ENCODE measurements around the gene PRM1. TPM values are rescaled to one million over a fixed set of nuclear protein-coding genes. Genes with fewer than 3 reads are reported as not detected.

Gene PRM1
- total and polyA plus RNA-seq, 2 of the 13 experiments (the other 11 are each of a cell fraction or from before 2014, with no cell fraction given): not detected

DNA sequence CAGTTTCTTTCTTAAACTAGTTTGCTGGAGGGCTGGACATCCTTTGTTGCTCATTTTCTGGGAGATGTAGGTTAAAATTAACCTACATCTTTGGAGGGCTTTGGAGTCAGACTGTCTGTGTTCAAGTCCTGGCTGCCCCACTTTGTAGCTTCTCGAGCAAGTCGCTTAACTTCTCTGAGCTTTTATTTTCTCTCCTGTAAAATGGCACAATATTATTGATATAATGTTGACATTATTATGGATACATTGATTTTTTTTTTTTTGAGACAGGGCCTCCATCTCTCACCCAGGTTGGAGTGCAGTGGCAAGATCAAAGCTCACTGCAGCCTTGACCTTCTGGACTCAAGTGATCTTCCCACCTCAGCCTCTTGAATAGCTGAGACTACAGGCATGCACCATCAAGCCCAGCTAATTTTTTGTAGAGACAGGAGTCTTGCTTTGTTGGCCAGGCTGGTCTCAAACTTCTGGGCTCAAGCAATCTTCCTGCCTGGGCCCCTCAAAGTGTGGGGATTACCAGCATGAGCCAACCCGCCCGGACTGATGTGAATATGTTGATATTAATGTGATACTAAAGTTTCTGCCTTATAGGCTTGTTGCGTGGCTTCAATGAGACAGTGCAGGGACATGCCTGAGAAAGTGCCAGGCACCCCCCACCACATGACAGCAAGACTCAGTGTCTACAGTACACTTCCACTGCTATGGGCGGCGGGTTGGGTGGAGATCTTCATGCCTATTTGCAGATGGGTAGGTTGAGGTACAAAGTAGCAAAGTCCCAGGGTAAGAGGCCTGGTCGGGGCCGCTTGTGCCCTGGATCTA, 32.6 kb upstream of the PRM1 start (continued):
- TF ChIP-seq ZSCAN30 (CRISPR knock-in tag; IDR thresholded peaks at IDR 0.05): no peak
- peak; percentile 66; the same call in 1 of the 2 replicates for TF ChIP-seq HMG20A (CRISPR knock-in tag; IDR thresholded peaks at IDR 0.05; ENCODE audit: borderline replicate concordance)
- no peak for TF ChIP-seq ZBTB26 (CRISPR knock-in tag; IDR thresholded peaks at IDR 0.05; ENCODE audit: borderline replicate concordance)
- TF ChIP-seq ZNF816 (CRISPR knock-in tag; IDR thresholded peaks at IDR 0.05; ENCODE audit: borderline replicate concordance): no peak
- TF ChIP-seq GATAD2A (CRISPR knock-in tag; IDR thresholded peaks at IDR 0.05): peak; percentile 64
- TF ChIP-seq SSRP1 (CRISPR knock-in tag; IDR thresholded peaks at IDR 0.05): no peak
- TF ChIP-seq, protein P1, sequence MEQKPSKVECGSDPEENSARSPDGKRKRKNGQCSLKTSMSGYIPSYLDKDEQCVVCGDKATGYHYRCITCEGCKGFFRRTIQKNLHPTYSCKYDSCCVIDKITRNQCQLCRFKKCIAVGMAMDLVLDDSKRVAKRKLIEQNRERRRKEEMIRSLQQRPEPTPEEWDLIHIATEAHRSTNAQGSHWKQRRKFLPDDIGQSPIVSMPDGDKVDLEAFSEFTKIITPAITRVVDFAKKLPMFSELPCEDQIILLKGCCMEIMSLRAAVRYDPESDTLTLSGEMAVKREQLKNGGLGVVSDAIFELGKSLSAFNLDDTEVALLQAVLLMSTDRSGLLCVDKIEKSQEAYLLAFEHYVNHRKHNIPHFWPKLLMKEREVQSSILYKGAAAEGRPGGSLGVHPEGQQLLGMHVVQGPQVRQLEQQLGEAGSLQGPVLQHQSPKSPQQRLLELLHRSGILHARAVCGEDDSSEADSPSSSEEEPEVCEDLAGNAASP (CRISPR knock-in tag; IDR thresholded peaks at IDR 0.05; ENCODE audit: borderline replicate concordance): no peak
- no peak for TF ChIP-seq NR0B2 (CRISPR knock-in tag; IDR thresholded peaks at IDR 0.05)
- no peak for TF ChIP-seq MAFF (IDR thresholded peaks at IDR 0.05; ENCODE audit: low read depth, low read length)
- peak; percentile 46; the same call in 1 of the 2 replicates for TF ChIP-seq NR2F6 (IDR thresholded peaks at IDR 0.05)
- 0 out of 2 replicates have a peak, but pooled peaks have one; percentile 19 for TF ChIP-seq NR2F6 (CRISPR knock-in tag; IDR thresholded peaks at IDR 0.05)
- TF ChIP-seq NONO (IDR thresholded peaks at IDR 0.05): no peak
- no peak for TF ChIP-seq NONO (CRISPR knock-in tag; conservative IDR thresholded peaks at IDR 0.05)
- no peak for TF ChIP-seq RFX5 (IDR thresholded peaks at IDR 0.05; ENCODE audit: low read depth, low read length)
- no peak for TF ChIP-seq ZNF576 (CRISPR knock-in tag; IDR thresholded peaks at IDR 0.05)
- peak; percentile 56; the same call in 1 of the 2 replicates for TF ChIP-seq HINFP (CRISPR knock-in tag; IDR thresholded peaks at IDR 0.05; ENCODE audit: low read depth)
- no peak for TF ChIP-seq ZNF598 (CRISPR knock-in tag; IDR thresholded peaks at IDR 0.05; ENCODE audit: borderline replicate concordance)
- no peak for TF ChIP-seq TP53 (CRISPR knock-in tag; conservative IDR thresholded peaks at IDR 0.05)
- no peak for TF ChIP-seq ZNF432 (CRISPR knock-in tag; IDR thresholded peaks at IDR 0.05; ENCODE audit: borderline replicate concordance)
- no peak for TF ChIP-seq TBX2 (CRISPR knock-in tag; IDR thresholded peaks at IDR 0.05; ENCODE audit: borderline replicate concordance)
- no peak for TF ChIP-seq POLR2G (IDR thresholded peaks at IDR 0.05; ENCODE audit: low read depth, low read length)
- no peak for TF ChIP-seq ZNF567 (CRISPR knock-in tag; IDR thresholded peaks at IDR 0.05; ENCODE audit: borderline replicate concordance)
- peak; percentile 13; the same call in 1 of the 2 replicates for TF ChIP-seq FOXK1 (CRISPR knock-in tag; IDR thresholded peaks at IDR 0.05; ENCODE audit: borderline replicate concordance, low read depth)
- no peak for TF ChIP-seq NFATC3 (CRISPR knock-in tag; IDR thresholded peaks at IDR 0.05)
- TF ChIP-seq GABPB1 (CRISPR knock-in tag; IDR thresholded peaks at IDR 0.05): no peak
- 0 out of 2 replicates have a peak, but pooled peaks have one; percentile 20 for TF ChIP-seq HNF4G (IDR thresholded peaks at IDR 0.05; ENCODE audit: borderline replicate concordance, low read depth, low read length)
- no peak; the same call in 1 of the 2 replicates for TF ChIP-seq HNF4G (CRISPR knock-in tag; IDR thresholded peaks at IDR 0.05; ENCODE audit: borderline replicate concordance, low read depth)
